ENCODE measurements around the gene HTR7.
A peak's percentile ranks its signal among the peaks of the same experiment; 100 is the strongest.
"Not testable (repeated sequence)": the region's sequence is repeated elsewhere in the genome, so short reads cannot be mapped to it uniquely, and the experiment has no call there.

Gene HTR7

GRCh38 chr10:90857635-90858460, at the start of gene HTR7:
HTR7 (minus strand) TSS chr10:90858039; CDS start chr10:90857671, 368 bp downstream.
- no peak for FAIRE-seq
- DNase-seq (ENCODE audit: extremely low spot score, insufficient read length, low read depth): peak; percentile 46

- DNase-seq (ENCODE audit: extremely low spot score, insufficient read length, low read depth) (no peak), FAIRE-seq (no peak)
Measured at GRCh38 chr10:90906596-90906995, 48.8 kb upstream of the HTR7 start.

- peak; percentile 29 for FAIRE-seq
- no peak for DNase-seq (ENCODE audit: extremely low spot score, insufficient read length, low read depth)
Measured at GRCh38 chr10:90905925-90906324, 48.1 kb upstream of the HTR7 start.

- DNase-seq (ENCODE audit: extremely low spot score, insufficient read length, low read depth); FAIRE-seq: not testable (repeated sequence)
Measured at GRCh38 chr10:90896916-90897315, 39.1 kb upstream of the HTR7 start.

- no peak for FAIRE-seq
Measured at GRCh38 chr10:90893190-90893589, 35.4 kb upstream of the HTR7 start.

GRCh38 chr10:90890347-90890746, 32.5 kb upstream of the HTR7 start:
- DNase-seq (ENCODE audit: extremely low spot score, insufficient read length, low read depth) (no peak), FAIRE-seq (no peak)

More at GRCh38 chr10:90893190-90893589, 35.4 kb upstream of the HTR7 start:
- DNase-seq (ENCODE audit: extremely low spot score, insufficient read length, low read depth): no peak

GRCh38 chr10:90889636-90890035, 31.8 kb upstream of the HTR7 start:
- FAIRE-seq (no peak), DNase-seq (ENCODE audit: extremely low spot score, insufficient read length, low read depth) (no peak)

- FAIRE-seq (no peak), DNase-seq (ENCODE audit: extremely low spot score, insufficient read length, low read depth) (no peak)
Measured at GRCh38 chr10:90888387-90888786, 30.5 kb upstream of the HTR7 start.

- no peak for FAIRE-seq
- DNase-seq (ENCODE audit: extremely low spot score, insufficient read length, low read depth): no peak
Measured at GRCh38 chr10:90887555-90887954, 29.7 kb upstream of the HTR7 start.

- FAIRE-seq (no peak), DNase-seq (ENCODE audit: extremely low spot score, insufficient read length, low read depth) (no peak)
Measured at GRCh38 chr10:90885176-90885575, 27.3 kb upstream of the HTR7 start.

- FAIRE-seq (no peak), DNase-seq (ENCODE audit: extremely low spot score, insufficient read length, low read depth) (no peak)
Measured at GRCh38 chr10:90884431-90884830, 26.6 kb upstream of the HTR7 start.

- peak; percentile 83 for FAIRE-seq
- DNase-seq (ENCODE audit: extremely low spot score, insufficient read length, low read depth): not testable (repeated sequence)
Measured at GRCh38 chr10:90880059-90880719, 22.4 kb upstream of the HTR7 start.

- FAIRE-seq (no peak), DNase-seq (ENCODE audit: extremely low spot score, insufficient read length, low read depth) (no peak)
Measured at GRCh38 chr10:90879062-90879461, 21.2 kb upstream of the HTR7 start.

GRCh38 chr10:90872648-90873020, 14.8 kb upstream of the HTR7 start:
- DNase-seq (ENCODE audit: extremely low spot score, insufficient read length, low read depth) (no peak), FAIRE-seq (peak; percentile 55)

- DNase-seq (ENCODE audit: extremely low spot score, insufficient read length, low read depth): peak; percentile 64
- FAIRE-seq: peak; percentile 95
Measured at GRCh38 chr10:90871766-90872647, 14.2 kb upstream of the HTR7 start, which contains the start of gene RPP30. RPP30 (plus strand) TSS chr10:90871974; CDS start chr10:90871987, 13 bp downstream.

- no peak for FAIRE-seq
- DNase-seq (ENCODE audit: extremely low spot score, insufficient read length, low read depth): no peak
Measured at GRCh38 chr10:90871279-90871765, 13.5 kb upstream of the HTR7 start.

GRCh38 chr10:90866050-90866598, 8.3 kb upstream of the HTR7 start:
- DNase-seq (ENCODE audit: extremely low spot score, insufficient read length, low read depth): no peak
- FAIRE-seq: no peak

- DNase-seq (ENCODE audit: extremely low spot score, insufficient read length, low read depth) (no peak), FAIRE-seq (no peak)
Measured at GRCh38 chr10:90865401-90865800, 7.6 kb upstream of the HTR7 start.

GRCh38 chr10:90862908-90863514, 5.2 kb upstream of the HTR7 start:
- peak; percentile 29 for FAIRE-seq
- no peak for DNase-seq (ENCODE audit: extremely low spot score, insufficient read length, low read depth)

Data from GM18507 (cell line).